K562 (cell line): ENCODE data around the gene GALT. TPM values are rescaled to one million over a fixed set of nuclear protein-coding genes. Genes with fewer than 3 reads are reported as not detected.

Source experiments
- BRD4 ChIP-seq: fragments of 200-600 bp; sonication (generic); IDR thresholded peaks from 2 replicates; pipeline ENCODE4 v1.6.1; 2017; ENCODE audit warnings: inconsistent platforms
- BRD9 ChIP-seq: fragments of 450-650 bp; IDR thresholded peaks from 2 replicates; pipeline ENCODE4 v1.6.1; 2018; ENCODE audit warnings: low read depth; ENCODE audit not compliant: partially characterized antibody
- E2F4 ChIP-seq: sonication (generic); formaldehyde crosslinking; IDR thresholded peaks from 2 replicates; pipeline ENCODE4 v1.8.0; 2022; ENCODE audit warnings: mild to moderate bottlenecking, low read depth, missing genetic modification reagents
- HIVEP1 ChIP-seq: fragments of 250-450 bp; sonication (Bioruptor Pico); IDR thresholded peaks from 2 replicates; pipeline ENCODE4 v1.4.0; 2020; ENCODE audit warnings: mild to moderate bottlenecking
- HNRNPH1 ChIP-seq: fragments of 200-400 bp; formaldehyde crosslinking; optimal IDR thresholded peaks from 2 replicates; pipeline ENCODE3; 2017; ENCODE audit warnings: low read depth, mild to moderate bottlenecking, low read length, moderate library complexity
- HNRNPL ChIP-seq: fragments of 200-400 bp; formaldehyde crosslinking; IDR thresholded peaks from 2 replicates; pipeline ENCODE4 v1.6.1; 2017; ENCODE audit warnings: low read depth, mild to moderate bottlenecking, low read length
- IRF2 ChIP-seq: sonication (generic); formaldehyde crosslinking; IDR thresholded peaks from 2 replicates; pipeline ENCODE4 v1.8.1; 2022; ENCODE audit warnings: mild to moderate bottlenecking, missing genetic modification reagents
- KLF10 ChIP-seq: fragments of 250-450 bp; sonication (Bioruptor Pico); IDR thresholded peaks from 2 replicates; pipeline ENCODE4 v1.6.1; 2021; ENCODE audit warnings: matching md5 sums
- MYNN ChIP-seq, 2 experiments: sonication (generic); formaldehyde crosslinking in 1 of 2; IDR thresholded peaks; 2 replicates each; pipeline versions ENCODE4 v1.5.0 to v1.6.1; 2016 to 2020; ENCODE audit warnings: antibody characterized with exemption in 1 of 2, missing genetic modification reagents in 1 of 2
- NEUROD1 ChIP-seq: fragments of 150-350 bp; IDR thresholded peaks from 2 replicates; pipeline ENCODE4 v1.6.1; 2014; ENCODE audit warnings: borderline replicate concordance, low read length, low read depth; ENCODE audit not compliant: partially characterized antibody
- PPARD ChIP-seq: fragments of 250-450 bp; sonication (Bioruptor Pico); IDR thresholded peaks from 2 replicates; pipeline ENCODE4 v1.8.0; 2022; ENCODE audit warnings: inconsistent platforms, mild to moderate bottlenecking, moderate library complexity
- RBM22 ChIP-seq: fragments of 200-400 bp; formaldehyde crosslinking; IDR thresholded peaks from 2 replicates; pipeline ENCODE4 v1.6.1; 2018; ENCODE audit warnings: low read length, low read depth; ENCODE audit not compliant: poor library complexity, severe bottlenecking
- RNF2 ChIP-seq: sonication (generic); IDR thresholded peaks from 2 replicates; pipeline ENCODE4 v1.6.1; 2016
- SMARCB1 ChIP-seq: IDR thresholded peaks from 2 replicates; pipeline ENCODE4 v1.6.1; 2011; ENCODE audit warnings: improper control_type of control experiment, low read depth; ENCODE audit not compliant: insufficient read length
- TAF1 ChIP-seq: IDR thresholded peaks from 2 replicates; pipeline ENCODE4 v1.6.1; 2011; ENCODE audit warnings: mild to moderate bottlenecking, low read length, moderate library complexity; ENCODE audit not compliant: insufficient read depth, control insufficient read depth, severe bottlenecking; ENCODE audit errors: extremely low read depth
- TCF7L2 ChIP-seq: fragments of 150-350 bp; IDR thresholded peaks from 2 replicates; pipeline ENCODE4 v1.6.1; 2016; ENCODE audit warnings: low read depth, mild to moderate bottlenecking, low read length, moderate library complexity
- XRCC4 ChIP-seq: IDR thresholded peaks from one replicate; pipeline ENCODE4 v1.6.1; 2011; ENCODE audit not compliant: insufficient read depth, insufficient read length; ENCODE audit errors: extremely low read depth
- YBX1 ChIP-seq: fragments of 450-650 bp; IDR thresholded peaks from 2 replicates; pipeline ENCODE4 v1.7.1; 2016; ENCODE audit warnings: mild to moderate bottlenecking
- ZKSCAN1 ChIP-seq: fragments of 150-350 bp; IDR thresholded peaks from 2 replicates; pipeline ENCODE4 v1.6.1; 2016; ENCODE audit warnings: low read depth, low read length
- ZNF124 ChIP-seq: sonication (generic); formaldehyde crosslinking; IDR thresholded peaks from 2 replicates; pipeline ENCODE4 v1.8.1; 2022; ENCODE audit warnings: missing genetic modification reagents
- ZNF133 ChIP-seq: fragments of 250-450 bp; sonication (Bioruptor Pico); IDR thresholded peaks from 2 replicates; pipeline ENCODE4 v1.4.0; 2020; ENCODE audit warnings: mild to moderate bottlenecking
- ZNF280B ChIP-seq: fragments of 250-450 bp; sonication (Bioruptor Pico); IDR thresholded peaks from 2 replicates; pipeline ENCODE4 v1.5.1; 2021; ENCODE audit warnings: mild to moderate bottlenecking
- polyA plus RNA-seq, 8 experiments: library from polyadenylated mRNA; depleted of rRNA in 4 of 8; stranded (reverse) in 5 of 8; unstranded in 3 of 8; fragments of >200 nt; fragmentation: Nextera tagmentation in 2 of 8; fragmentation: Illumina TruSeq in 1 of 8; extraction: Ambion mirVana in 2 of 8; extraction: Trizol in 1 of 8; gene quantifications; 2 replicates each; pipeline versions ENCODE4 v1.2.1 to v1.2.3, GENCODE V29; 2011 to 2014; ENCODE audit warnings: inconsistent platforms in 1 of 8, missing spikeins in 1 of 8
- total RNA-seq, 7 experiments: library from RNA; depleted of rRNA in 6 of 7; stranded (reverse); fragments of >200 nt in 6 of 7; fragmentation: Illumina TruSeq in 2 of 7; extraction: Trizol in 2 of 7; gene quantifications; 2 replicates each; pipeline versions ENCODE4 v1.2.1 to v1.2.3, GENCODE V29; 2011 to 2021; ENCODE audit warnings: low replicate concordance in 1 of 7
- TF ChIP-seq, protein P1 (sequence below): sonication (generic); formaldehyde crosslinking; IDR thresholded peaks from 2 replicates; pipeline ENCODE4 v1.8.1; 2023; ENCODE audit warnings: mild to moderate bottlenecking, missing genetic modification reagents
- TF ChIP-seq, protein P2 (sequence below): sonication (generic); IDR thresholded peaks from 2 replicates; pipeline ENCODE4 v1.6.1; 2016

The GALT gene
- total and polyA plus RNA-seq, 9 of the 15 experiments (the other 6 are each of a cell fraction or from before 2014, with no cell fraction given): 7.3 to 29.2 (median 15.6) TPM

GRCh38 chr9:34665381-34666250 is 19.1 kb downstream of the GALT start (continued):
- TF ChIP-seq HNRNPL (no peak), MYNN (IDR thresholded peaks at IDR 0.05) (no peak), MYNN (CRISPR knock-in tag; IDR thresholded peaks at IDR 0.05) (no peak), ZNF133 (CRISPR knock-in tag) (no peak), YBX1 (no peak), BRD4 (peak; percentile 42; the same call in 1 of the 2 replicates), NEUROD1 (no peak), PPARD (no peak), KLF10 (CRISPR knock-in tag) (no peak), RBM22 (no peak), ZKSCAN1 (no peak), SMARCB1 (no peak), ZNF124 (no peak), TCF7L2 (no peak), HNRNPH1 (no peak), E2F4 (CRISPR knock-in tag) (no peak), RNF2 (peak; percentile 57; the same call in 1 of the 2 replicates), BRD9 (peak; percentile 75), ZNF280B (CRISPR knock-in tag) (no peak), XRCC4 (no peak), TAF1 (peak; percentile 85), IRF2 (no peak), HIVEP1 (CRISPR knock-in tag) (no peak)
- TF ChIP-seq, protein P1, sequence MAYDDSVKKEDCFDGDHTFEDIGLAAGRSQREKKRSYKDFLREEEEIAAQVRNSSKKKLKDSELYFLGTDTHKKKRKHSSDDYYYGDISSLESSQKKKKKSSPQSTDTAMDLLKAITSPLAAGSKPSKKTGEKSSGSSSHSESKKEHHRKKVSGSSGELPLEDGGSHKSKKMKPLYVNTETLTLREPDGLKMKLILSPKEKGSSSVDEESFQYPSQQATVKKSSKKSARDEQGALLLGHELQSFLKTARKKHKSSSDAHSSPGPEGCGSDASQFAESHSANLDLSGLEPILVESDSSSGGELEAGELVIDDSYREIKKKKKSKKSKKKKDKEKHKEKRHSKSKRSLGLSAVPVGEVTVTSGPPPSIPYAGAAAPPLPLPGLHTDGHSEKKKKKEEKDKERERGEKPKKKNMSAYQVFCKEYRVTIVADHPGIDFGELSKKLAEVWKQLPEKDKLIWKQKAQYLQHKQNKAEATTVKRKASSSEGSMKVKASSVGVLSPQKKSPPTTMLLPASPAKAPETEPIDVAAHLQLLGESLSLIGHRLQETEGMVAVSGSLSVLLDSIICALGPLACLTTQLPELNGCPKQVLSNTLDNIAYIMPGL (CRISPR knock-in tag): no peak
- TF ChIP-seq, protein P2, sequence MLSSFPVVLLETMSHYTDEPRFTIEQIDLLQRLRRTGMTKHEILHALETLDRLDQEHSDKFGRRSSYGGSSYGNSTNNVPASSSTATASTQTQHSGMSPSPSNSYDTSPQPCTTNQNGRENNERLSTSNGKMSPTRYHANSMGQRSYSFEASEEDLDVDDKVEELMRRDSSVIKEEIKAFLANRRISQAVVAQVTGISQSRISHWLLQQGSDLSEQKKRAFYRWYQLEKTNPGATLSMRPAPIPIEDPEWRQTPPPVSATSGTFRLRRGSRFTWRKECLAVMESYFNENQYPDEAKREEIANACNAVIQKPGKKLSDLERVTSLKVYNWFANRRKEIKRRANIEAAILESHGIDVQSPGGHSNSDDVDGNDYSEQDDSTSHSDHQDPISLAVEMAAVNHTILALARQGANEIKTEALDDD: no peak
